HG03457 (cell line): ENCODE measurements around the gene AXIN1.
"Not testable (repeated sequence)": the region's sequence is repeated elsewhere in the genome, so short reads cannot be mapped to it uniquely, and the experiment has no call there.

Experiments used
- ATAC-seq: cut with Tn5 transposase; IDR thresholded peaks from one replicate; pipeline ENCODE4 v1.9.1; 2021; ENCODE audit warnings: moderate number of reproducible peaks; ENCODE audit not compliant: unreplicated experiment

AXIN1 gene

DNA sequence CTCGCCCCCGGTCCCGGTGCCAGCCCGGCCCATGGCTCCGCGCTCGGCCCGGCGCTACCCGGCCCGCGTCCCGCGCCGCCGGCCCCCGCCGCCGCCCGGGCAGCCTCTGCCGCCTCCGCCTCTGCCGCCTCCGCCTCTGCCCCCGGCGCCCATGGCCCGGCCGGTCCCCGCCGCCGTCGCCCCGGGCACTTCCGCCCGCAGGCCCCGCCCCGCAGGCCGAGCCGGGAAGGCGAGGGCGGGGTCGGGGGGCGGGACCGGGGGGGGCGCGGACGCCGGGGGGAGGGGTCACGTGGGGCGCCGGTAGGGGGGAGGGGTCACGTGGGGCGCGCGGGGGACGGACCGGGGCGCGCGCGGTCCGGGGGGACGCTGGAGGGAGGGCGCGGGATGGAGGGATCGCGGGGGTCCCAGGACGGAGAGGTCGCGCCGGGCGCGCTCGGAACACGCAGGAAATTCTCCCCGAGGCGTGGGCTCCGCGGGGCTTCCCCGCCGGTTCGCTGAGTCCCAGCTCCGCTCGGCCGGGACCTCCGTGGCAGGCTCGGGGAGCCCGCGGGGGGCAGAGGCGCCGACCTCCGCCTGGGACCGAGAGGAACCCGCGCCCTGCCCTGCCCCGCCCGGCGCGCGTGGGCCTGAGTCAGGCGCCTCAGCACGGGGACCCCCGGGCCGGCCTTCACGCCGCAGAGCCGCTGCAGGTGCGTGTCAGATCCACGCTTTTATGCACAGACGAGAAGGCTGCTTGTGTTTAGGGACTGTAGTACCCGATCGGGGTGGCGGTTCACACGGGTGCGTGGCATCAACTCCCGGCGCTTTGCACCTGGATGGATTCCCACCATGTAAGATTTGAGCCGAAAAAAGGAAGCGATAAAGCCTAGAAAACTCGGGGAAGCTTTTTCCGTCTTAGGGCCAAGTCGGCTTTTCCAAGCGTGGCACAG, 29.5 kb upstream of the AXIN1 start, which contains the start of gene PGAP6:
Gene PGAP6, minus strand, starts transcription at position 190 of the 929 bp plus-strand sequence. Its CDS starts 157 bp downstream, at position 33.
- ATAC-seq = no peak

GRCh38 chr16:381012-381788, 28.7 kb upstream of the AXIN1 start:
- no peak for ATAC-seq

DNA sequence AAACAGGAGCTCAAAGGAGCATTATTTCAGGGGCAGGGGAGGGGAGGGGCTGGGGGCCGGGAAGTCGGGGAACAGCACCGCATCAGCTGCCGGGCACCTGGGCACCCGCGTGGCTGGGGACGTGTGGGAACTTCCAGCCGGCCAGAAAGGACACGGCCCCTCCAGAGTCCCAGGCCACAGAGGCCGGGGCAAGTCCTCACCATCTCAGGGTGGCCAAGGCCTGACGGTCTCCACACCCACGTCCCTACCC, 28.2 kb upstream of the AXIN1 start:
- ATAC-seq = no peak

DNA sequence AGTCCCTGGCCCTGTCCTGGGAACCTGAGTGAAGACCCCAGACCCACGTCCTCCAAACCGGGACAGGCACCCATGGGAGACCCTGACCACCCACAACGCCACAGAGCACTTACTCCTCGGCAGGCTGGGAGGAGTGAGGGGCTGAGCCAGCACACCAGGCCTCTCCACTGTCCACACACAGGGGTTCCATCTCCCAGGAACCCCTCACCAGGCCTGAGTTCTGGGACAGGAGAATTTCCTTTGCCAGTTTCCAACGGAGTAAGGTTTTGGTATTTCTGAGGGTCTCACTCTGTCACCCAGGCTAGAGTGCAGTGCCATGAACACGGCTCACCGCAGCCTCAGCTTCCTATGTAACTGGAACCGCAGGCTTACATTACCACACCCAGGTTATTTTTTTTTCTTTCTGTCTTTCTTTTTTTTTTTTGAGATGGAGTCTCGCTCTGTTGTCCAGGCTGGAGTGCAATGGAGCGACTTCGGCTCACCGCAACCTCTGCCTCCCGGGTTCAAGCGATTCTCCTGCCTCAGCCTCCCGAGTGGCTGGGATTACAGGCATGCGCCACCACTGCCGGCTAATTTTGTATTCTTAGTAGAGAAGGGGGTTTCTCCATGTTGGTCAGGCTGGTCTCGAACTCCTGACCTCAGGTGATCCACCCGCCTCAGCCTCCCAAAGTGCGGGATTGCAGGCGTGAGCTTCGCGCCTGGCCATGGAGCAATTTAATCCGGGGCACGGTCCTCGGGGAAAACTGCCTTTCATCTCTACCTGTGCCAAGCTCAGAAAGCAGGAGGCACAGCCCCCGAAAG, 27.6 kb upstream of the AXIN1 start:
- ATAC-seq = no peak

DNA sequence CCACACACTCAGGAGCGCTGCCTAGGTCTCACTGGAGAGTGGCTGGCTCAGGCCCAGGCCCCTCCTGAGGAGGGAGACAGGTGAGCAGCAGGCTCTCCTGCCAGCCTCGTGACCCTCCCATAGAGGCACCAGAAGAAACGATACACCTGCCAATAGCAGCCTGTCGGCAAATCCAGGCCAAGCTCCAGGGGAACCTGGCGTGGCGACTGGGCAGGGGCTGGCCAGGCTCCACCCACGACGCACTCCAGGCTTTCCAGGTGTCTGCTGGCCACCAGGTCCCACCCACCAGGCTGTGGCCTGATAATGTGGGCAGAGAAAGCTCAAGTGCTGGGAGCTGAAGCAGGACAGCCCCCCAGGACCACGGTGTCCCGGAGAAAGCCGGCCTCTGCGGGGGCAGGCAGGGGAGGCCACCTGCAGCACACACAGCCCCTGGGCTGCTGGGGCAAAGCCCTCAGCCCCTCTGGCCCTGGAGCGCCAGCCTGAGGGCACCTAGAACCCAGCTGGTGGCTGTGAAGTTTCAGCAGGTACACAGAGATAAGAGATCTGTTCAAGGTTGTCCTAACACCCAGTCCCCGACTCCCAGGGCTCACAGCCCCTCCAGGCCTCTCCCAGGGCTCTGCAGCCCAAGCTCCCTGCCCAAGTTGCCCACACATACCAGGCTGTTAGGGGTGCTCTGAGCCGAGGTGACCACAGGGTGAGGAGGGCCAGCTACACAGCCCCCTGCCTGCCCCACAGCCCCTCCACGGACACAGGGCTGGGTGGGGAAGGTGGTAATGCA, 26.8 kb upstream of the AXIN1 start:
- ATAC-seq = no peak

DNA sequence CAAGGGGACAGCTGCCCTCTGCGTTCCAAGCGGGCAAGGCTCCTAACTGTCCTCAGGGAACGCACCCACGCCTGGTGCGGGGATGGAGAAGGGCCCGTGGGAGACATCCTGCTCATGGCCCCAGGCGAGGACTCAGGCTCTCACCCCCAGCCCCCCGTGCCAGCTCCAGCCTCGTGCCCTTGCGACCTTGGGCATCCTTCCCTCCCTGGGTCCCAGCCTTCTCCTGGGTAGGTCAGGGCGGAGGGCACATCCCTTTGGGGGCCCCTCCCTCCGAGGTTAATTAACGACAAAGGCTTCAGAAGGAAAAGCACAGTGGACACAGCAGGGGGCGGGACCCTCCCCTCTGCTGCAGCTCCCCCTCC, 26.3 kb upstream of the AXIN1 start:
- no peak for ATAC-seq

DNA sequence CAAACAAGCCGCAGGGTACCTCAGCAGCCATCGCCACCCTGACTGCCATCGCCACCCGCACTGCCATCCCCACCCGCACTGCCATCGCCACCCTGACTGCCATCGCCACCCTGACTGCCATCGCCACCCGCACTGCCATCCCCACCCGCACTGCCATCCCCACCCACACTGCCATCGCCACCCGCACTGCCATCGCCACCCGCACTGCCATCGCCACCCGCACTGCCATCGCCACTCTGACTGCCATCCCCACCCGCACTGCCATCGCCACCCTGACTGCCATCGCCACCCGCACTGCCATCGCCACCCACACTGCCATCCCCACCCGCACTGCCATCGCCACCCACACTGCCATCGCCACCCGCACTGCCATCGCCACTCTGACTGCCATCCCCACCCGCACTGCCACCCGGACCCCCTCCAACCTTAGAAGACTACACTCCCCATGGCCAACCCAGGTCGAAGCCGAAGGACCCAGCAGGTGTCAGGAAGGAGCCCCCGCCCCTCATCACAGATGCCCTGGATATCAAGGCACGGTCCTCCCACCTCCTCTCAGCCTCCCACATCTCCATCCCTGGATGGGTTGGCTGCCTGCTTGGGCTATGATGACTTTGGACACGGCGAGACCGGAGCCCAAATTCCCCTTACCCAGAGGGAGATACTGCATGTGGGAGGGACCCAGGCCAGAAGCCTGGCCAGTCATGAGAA, 25.7 kb upstream of the AXIN1 start:
- ATAC-seq = not testable (repeated sequence)

DNA sequence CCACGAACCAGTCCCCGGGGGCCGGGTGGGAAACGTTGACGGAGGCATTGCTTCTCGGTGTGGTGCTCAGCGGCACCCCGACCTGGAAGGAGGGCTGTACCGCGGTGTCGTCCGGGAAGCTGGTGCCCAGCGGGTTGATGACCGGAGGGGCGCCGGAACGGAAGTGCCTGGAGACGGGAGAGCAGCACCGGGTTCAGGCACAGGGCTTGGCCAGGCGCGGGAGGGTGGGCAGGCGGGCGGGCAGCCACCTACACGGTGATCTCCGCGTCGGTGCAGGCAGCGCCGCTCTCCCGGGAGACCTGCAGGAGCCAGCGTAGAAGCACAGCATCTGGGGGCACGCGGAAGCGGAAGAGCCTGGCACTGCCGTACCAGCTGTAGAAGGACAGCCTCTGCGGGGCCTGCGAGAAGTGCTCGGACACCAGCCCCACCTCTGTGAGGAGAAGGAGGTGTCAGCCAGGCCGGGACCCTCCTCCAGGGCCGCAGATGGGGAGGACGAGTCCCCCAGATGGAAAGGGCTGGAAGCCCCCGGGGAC, 25.0 kb upstream of the AXIN1 start:
- no peak for ATAC-seq

DNA sequence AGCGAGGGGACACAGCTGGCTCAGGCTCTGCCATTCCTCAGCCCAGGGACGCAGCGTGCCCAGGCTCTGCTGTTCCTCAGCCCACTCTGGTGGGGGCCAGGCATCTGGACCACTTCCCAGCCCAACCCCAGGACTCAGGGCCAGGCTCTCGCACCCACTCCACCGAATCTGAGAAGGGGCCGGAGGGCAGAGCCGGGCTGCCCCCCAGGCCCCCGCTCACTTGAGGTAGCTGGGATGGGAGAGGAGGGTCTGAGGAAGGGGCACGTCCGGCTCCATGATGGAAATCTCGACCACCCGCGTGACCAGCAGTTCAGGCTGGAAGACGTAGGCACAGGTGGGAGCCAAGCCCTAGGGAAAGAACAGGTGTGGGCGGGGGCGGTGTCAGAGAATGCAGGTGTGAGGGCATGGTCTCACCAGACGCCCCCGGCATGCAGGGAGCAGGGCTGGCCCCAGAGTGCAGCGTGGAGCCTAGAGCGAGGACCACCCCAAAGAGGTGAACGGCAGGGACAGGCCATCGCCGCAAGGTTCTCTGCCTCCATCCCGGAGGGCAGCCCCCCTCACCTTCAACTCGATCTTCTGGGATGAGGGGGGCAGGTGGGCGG, 24.4 kb upstream of the AXIN1 start:
- no peak for ATAC-seq

- ATAC-seq = no peak
Measured at GRCh38 chr16:375927-376816, 23.6 kb upstream of the AXIN1 start.

GRCh38 chr16:375212-375611, 22.7 kb upstream of the AXIN1 start:
- ATAC-seq = no peak

DNA sequence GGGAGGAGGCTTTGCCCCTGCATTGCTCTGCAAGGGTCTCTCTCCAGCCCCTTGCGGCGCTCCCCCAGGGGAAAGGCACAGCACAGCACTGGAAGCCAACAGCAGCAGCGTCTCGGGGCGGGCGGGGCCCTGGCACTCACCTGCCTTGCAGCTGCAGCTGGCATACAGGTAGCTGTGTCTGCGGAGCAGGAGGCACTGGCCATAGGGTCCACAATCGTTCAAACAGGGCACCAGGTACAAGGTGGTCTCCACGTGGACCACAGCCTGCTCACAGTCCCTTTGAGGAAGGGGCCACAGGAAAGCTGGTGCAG, 22.0 kb upstream of the AXIN1 start:
- ATAC-seq = no peak

DNA sequence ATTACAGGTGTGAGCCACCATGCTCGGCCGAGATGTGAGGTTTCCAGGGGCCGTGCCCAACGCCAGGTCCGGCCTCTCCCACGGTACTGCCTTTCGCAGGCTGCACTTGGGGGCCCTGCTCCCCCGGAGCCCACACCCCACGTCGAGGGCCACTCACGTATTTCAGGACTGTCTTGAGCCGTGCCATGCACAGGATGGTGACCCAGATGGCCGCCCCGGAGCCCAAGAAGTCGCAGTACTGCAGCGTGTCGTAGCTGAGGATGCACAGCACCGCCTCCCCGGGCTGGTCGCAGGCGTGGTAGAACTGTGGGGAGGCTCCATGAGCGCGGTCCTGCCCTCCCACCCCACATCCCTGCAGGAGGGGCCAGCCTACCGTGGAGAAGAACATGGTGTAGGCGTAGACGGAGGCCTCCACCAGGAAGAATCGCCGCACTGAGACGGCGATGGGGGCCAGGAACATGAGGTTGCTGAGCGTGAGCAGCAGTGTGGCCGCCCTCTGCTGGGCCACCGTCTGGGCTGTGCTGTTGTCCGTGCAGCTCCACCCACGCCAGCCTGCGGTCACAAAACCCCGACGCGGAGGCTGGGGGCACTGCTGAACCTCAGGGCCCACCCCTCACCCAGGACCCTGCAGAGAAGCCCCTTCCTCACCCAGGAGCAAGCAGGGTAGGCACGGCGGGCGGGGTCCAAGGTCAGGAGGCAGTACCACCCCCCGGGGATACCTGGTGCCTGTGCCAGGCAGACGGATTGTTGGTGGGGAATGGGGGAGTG, 21.5 kb upstream of the AXIN1 start:
- ATAC-seq = no peak

GRCh38 chr16:373020-373598, 20.6 kb upstream of the AXIN1 start:
- ATAC-seq = no peak

GRCh38 chr16:372302-372983, 19.9 kb upstream of the AXIN1 start:
- no peak for ATAC-seq

- ATAC-seq = no peak
Measured at GRCh38 chr16:371515-372301, 19.2 kb upstream of the AXIN1 start.
